DMS153 treated with DMSO at 0.1 percent for 48 hours (cell line): ENCODE results near the gene PCNA.
A peak's percentile ranks its signal among the peaks of the same experiment; 100 is the strongest.

Source experiments
- DNase-seq: peaks from one replicate; lab custom pipeline; 2025; ENCODE audit not compliant: unreplicated experiment; lab: John Stamatoyannopoulos, UW

PCNA gene

GRCh38 chr20:5119435-5120184 lies at the start of gene PCNA:
Gene PCNA, minus strand, starts transcription at chr20:5119958. Its CDS starts 160 bp downstream, at chr20:5119798.
- peak; percentile 90 for DNase-seq

- DNase-seq, result peak; percentile 69
These were observed 49.1 kb upstream of the PCNA start for GRCh38 chr20:5168651-5169396.

- DNase-seq, result no peak
These were observed 45.2 kb upstream of the PCNA start for GRCh38 chr20:5164645-5165625.

GRCh38 chr20:5161536-5162164 lies 41.9 kb upstream of the PCNA start:
- DNase-seq, result no peak

GRCh38 chr20:5160882-5161281 lies 41.1 kb upstream of the PCNA start:
- no peak for DNase-seq

GRCh38 chr20:5159928-5160327 lies 40.2 kb upstream of the PCNA start:
- DNase-seq, result no peak

GRCh38 chr20:5156675-5157448 lies 37.1 kb upstream of the PCNA start:
- no peak for DNase-seq

- no peak for DNase-seq
These were observed 35.6 kb upstream of the PCNA start for GRCh38 chr20:5155404-5155803.

GRCh38 chr20:5154543-5154925 lies 34.8 kb upstream of the PCNA start:
- DNase-seq, result no peak

- DNase-seq, result no peak
These were observed 34.1 kb upstream of the PCNA start for GRCh38 chr20:5153612-5154542.

GRCh38 chr20:5153152-5153467 lies 33.4 kb upstream of the PCNA start:
- no peak for DNase-seq

- DNase-seq, result no peak
These were observed 30.7 kb upstream of the PCNA start for GRCh38 chr20:5150226-5151076.

- DNase-seq, result no peak
These were observed 30.1 kb upstream of the PCNA start for GRCh38 chr20:5149892-5150225.

GRCh38 chr20:5148581-5148980 lies 28.8 kb upstream of the PCNA start:
- no peak for DNase-seq

GRCh38 chr20:5146871-5147592 lies 27.3 kb upstream of the PCNA start:
- DNase-seq, result no peak

- DNase-seq, result no peak
These were observed 26.4 kb upstream of the PCNA start for GRCh38 chr20:5146099-5146668.

- no peak for DNase-seq
These were observed 25.8 kb upstream of the PCNA start for GRCh38 chr20:5145365-5146098.
